Pancreas (tissue), 10 donors: ENCODE data around the gene DIP2C. TPM values are rescaled to one million over a fixed set of nuclear protein-coding genes. Genes with fewer than 3 reads are reported as not detected.
A peak's percentile ranks its signal among the peaks of the same experiment; 100 is the strongest.

Source experiments
- ATAC-seq, 4 donors: fragments of 200-7000 bp; cut with Tn5 transposase; one replicate each; pipeline versions ENCODE4 v1.8.0 to v1.9.1; 2020; ENCODE audit warnings: mild to moderate bottlenecking in 4 of 4, moderate library complexity in 4 of 4
- DNase-seq, 6 donors: peaks; one replicate each; pipeline ENCODE4 v3.0.0-alpha.2; 2020
- FAIRE-seq: peaks from 2 replicates; lab custom pipeline; 2012; peaks lifted over from hg19 to GRCh38; lab: Jason Lieb, UNC
- H3K27ac ChIP-seq, 4 donors: fragments of 200-600 bp; sonication (generic); 1 replicate in 3 of 4; 2 replicates in 1 of 4; pipeline versions ENCODE4 v1.5.0 to v1.8.0; 2020
- H3K27me3 ChIP-seq, 4 donors: fragments of 200-600 bp; one replicate each; pipeline ENCODE4 v1.8.0; 2021
- H3K36me3 ChIP-seq, 3 donors: fragments of 200-600 bp; sonication (generic) in 1 of 3; one replicate each; pipeline versions ENCODE4 v1.5.0 to v1.8.0; 2020 to 2021
- H3K4me1 ChIP-seq, 3 donors: fragments of 200-600 bp; one replicate each; pipeline ENCODE4 v1.8.0; 2021
- H3K4me3 ChIP-seq, 4 donors: fragments of 200-600 bp; sonication (generic) in 2 of 4; one replicate each; pipeline versions ENCODE4 v1.5.0 to v1.8.0; 2020 to 2021
- H3K9me3 ChIP-seq, 4 donors: fragments of 200-600 bp; one replicate each; pipeline ENCODE4 v1.8.0; 2021
- WGBS, 2 donors: extraction: QIAGEN DNeasy Blood & Tissue Kit; methylation state at CpG; one replicate each; pipeline ENCODE4 v1.1.7; 2013; 5-methylcytosine and 5-hydroxymethylcytosine counted together
- intact Hi-C, 3 donors: fragments of 100-400 bp; cut with DNase I; formaldehyde crosslinking; loops; one replicate each; pipeline versions ENCODE4 v1.11.1 to v1.14.2; 2022
- polyA plus RNA-seq, 2 donors: library from polyadenylated mRNA; stranded (reverse); fragments of 200-250 nt; gene quantifications; one replicate each; pipeline ENCODE4 v1.2.3, GENCODE V29; 2013
- total RNA-seq, 6 donors: library from RNA; stranded (reverse); fragmentation: NEBNext Ultra II Directional in 4 of 6; extraction: Animal tissue kit (Norgen Biotek cat#: 25700) in 4 of 6; gene quantifications; one replicate each; pipeline versions ENCODE4 v1.2.1 to v1.2.4, GENCODE V29; 2021 to 2023
- TF ChIP-seq, protein P1 (sequence below), 4 donors: fragments of 200-600 bp; sonication (generic) in 3 of 4; IDR thresholded peaks; one replicate each; pipeline versions ENCODE4 v1.5.0 to v1.8.0; 2021; ENCODE audit warnings: antibody characterized with exemption in 4 of 4
- donor health status: healthy with polysubstance abuse.
- donor health status: DM: no; HTN: no; CAD: no; lungs with moderate emphysema.
- donor health status: DM: no; HTN: no; CAD: no.
- donor health status: control.
- donor health status: control.
- donor health status: Bipolar disorder and iron deficiency.
- donor health status: DM: yes; HTN: yes; CAD: no.
- donor health status: DM: no; HTN: no; CAD: no.
- donor health status: DM: no; HTN: no; CAD: no.
- donor health status: DM: yes; HTN: yes; CAD: no.

DIP2C gene
- total and polyA plus RNA-seq, 8 donors = 4.3 to 11.8 (median 7.3) TPM

DNA sequence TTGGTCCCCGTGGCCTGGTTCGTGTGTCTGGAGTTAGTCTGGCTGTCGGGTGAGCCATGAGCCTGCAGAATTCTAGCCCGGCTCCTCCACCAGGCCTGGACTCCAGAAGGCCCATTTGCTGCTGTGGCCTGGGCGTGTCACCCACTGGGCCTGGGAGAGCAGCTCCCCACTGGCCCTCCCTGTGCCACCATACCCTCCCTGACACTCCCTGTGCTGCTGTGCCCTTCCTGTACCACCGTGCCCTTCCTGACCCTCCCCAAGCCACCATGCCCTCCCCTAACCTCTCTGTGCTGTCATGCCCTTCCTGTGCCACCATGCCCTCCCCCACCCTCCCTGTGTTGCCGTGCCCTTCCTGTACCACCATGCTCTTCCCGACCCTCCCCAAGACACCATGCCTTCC is 39.1 kb upstream of the DIP2C start:
- Histone ChIP-seq H3K4me1 (no peaks in the 10 kb centered on the region), H3K9me3 (no peaks in the 10 kb centered on the region), H3K27ac (no peak overlapping the region), H3K36me3 (no peaks in the 10 kb centered on the region), H3K4me3 (no peak overlapping the region), H3K27me3 (no peaks in the 10 kb centered on the region)
- TF ChIP-seq, protein P1, sequence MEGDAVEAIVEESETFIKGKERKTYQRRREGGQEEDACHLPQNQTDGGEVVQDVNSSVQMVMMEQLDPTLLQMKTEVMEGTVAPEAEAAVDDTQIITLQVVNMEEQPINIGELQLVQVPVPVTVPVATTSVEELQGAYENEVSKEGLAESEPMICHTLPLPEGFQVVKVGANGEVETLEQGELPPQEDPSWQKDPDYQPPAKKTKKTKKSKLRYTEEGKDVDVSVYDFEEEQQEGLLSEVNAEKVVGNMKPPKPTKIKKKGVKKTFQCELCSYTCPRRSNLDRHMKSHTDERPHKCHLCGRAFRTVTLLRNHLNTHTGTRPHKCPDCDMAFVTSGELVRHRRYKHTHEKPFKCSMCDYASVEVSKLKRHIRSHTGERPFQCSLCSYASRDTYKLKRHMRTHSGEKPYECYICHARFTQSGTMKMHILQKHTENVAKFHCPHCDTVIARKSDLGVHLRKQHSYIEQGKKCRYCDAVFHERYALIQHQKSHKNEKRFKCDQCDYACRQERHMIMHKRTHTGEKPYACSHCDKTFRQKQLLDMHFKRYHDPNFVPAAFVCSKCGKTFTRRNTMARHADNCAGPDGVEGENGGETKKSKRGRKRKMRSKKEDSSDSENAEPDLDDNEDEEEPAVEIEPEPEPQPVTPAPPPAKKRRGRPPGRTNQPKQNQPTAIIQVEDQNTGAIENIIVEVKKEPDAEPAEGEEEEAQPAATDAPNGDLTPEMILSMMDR (IDR thresholded peaks at IDR 0.05) = no peak
- 83 to 88% methylated on average over 8 of the region's 8 CpGs for WGBS, 2 donors
- intact Hi-C loops = no loop called here
- DNase-seq (no peak), ATAC-seq (no peak), FAIRE-seq (no peak)

GRCh38 chr10:727162-727790 is 37.8 kb upstream of the DIP2C start:
- Histone ChIP-seq H3K9me3 (no peaks in the 10 kb centered on the region), H3K4me3 (no peak overlapping the region), H3K27ac (no peak overlapping the region), H3K36me3 (no peaks in the 10 kb centered on the region), H3K27me3 (no peaks in the 10 kb centered on the region), H3K4me1 (no peaks in the 10 kb centered on the region)
- FAIRE-seq (no peak), DNase-seq (no peak), ATAC-seq (no peak)
- 55 to 57% methylated on average over 15 of the region's 15 CpGs for WGBS, 2 donors
- intact Hi-C loops = no loop called here
- TF ChIP-seq, protein P1 (IDR thresholded peaks at IDR 0.05) = no peak

GRCh38 chr10:725786-726185 is 36.3 kb upstream of the DIP2C start:
- no peaks in the 10 kb centered on the region for H3K4me1 ChIP-seq
- no peak overlapping the region for H3K27ac ChIP-seq
- H3K9me3 ChIP-seq = no peaks in the 10 kb centered on the region
- DNase-seq (no peak), ATAC-seq (peak in 1 of 4 donors; percentile 16), FAIRE-seq (no peak)
- intact Hi-C loops = no loop called here
- no peaks in the 10 kb centered on the region for H3K36me3 ChIP-seq
- WGBS, 2 donors = 76 to 78% methylated on average over 11 of the region's 11 CpGs
- H3K27me3 ChIP-seq = no peaks in the 10 kb centered on the region
- H3K4me3 ChIP-seq = no peak overlapping the region
- TF ChIP-seq, protein P1 (IDR thresholded peaks at IDR 0.05) = no peak

DNA sequence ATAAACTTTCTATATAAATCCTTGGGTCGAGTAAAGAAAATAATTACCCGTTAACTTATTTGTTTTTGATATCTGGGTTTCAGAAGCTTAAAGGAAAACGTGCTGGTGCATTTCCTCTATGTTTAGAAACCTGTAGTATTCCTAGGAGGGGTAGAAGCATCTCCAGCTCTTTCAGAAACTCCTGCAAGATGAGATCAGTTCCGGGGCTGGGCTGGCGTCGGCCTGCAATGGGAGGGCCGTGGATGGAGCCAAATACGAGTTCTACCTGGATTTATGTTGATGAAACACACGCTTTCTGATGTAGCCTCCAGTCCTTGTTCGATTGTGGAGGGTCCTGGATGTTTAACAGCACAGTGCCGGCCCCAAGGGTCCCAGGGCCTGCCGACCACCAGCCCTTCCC is 35.8 kb upstream of the DIP2C start:
- 62 to 68% methylated on average over 12 of the region's 12 CpGs for WGBS, 2 donors
- DNase-seq (no peak), ATAC-seq (no peak), FAIRE-seq (no peak)
- Histone ChIP-seq H3K4me3 (no peak overlapping the region), H3K9me3 (no peaks in the 10 kb centered on the region), H3K4me1 (no peaks in the 10 kb centered on the region), H3K27me3 (no peaks in the 10 kb centered on the region), H3K27ac (no peak overlapping the region), H3K36me3 (no peaks in the 10 kb centered on the region)
- TF ChIP-seq, protein P1 (IDR thresholded peaks at IDR 0.05) = no peak
- intact Hi-C loops = no loop called here

DNA sequence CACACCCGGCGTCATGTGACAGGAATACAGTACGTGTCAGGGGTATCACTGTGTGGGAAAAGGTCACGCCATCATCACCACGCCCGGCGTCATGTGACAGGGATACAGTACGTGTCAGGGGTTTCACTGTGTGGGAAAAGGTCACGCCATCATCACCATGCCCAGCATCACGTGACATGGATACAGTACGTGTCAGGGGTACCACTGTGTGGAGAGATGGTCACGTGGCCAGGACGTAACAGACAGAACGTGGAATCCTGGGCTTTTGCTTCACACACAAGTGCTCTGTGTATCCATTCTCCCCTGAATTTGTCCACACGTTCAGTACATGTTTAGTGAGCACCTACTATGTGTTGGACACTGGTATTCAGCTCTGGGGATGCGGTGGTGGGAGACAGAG is 34.5 kb upstream of the DIP2C start:
- H3K27me3 ChIP-seq = no peaks in the 10 kb centered on the region
- ATAC-seq (no peak), FAIRE-seq (no peak), DNase-seq (no peak)
- WGBS, 2 donors = 84 to 93% methylated on average over 16 of the region's 16 CpGs
- intact Hi-C loops = no loop called here
- no peak overlapping the region for H3K4me3 ChIP-seq
- no peaks in the 10 kb centered on the region for H3K4me1 ChIP-seq
- H3K27ac ChIP-seq = no peak overlapping the region
- H3K9me3 ChIP-seq = no peaks in the 10 kb centered on the region
- TF ChIP-seq, protein P1 (IDR thresholded peaks at IDR 0.05) = no peak
- no peaks in the 10 kb centered on the region for H3K36me3 ChIP-seq
